ENCODE measurements around the gene C2orf92.

C2orf92 gene

DNA sequence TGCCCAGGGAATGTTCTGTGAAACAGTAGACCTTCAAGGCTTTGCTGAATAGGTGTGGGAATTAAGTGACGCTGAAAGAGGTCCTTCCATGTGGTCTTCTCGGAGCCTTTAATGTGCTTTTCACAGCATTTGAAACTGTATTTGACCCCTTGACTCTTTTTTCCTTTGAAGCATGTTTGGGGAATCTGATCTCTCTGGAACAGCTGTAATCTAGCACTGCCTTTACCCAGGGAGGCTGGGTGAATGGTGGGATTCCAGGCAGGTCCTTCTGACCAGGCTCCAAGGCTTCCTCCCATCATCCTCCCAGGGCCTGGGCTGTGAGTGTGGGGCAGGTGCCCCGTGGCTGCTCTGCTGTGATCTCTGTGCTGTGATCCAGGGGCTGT, 48.1 kb downstream of the C2orf92 start:
- H3K27me3 ChIP-seq (ENCODE audit: insufficient read depth, low read length), result no peaks in the 10 kb centered on the region
- no peak overlapping the region for H3K9ac ChIP-seq (ENCODE audit: low read length)
- no peaks in the 10 kb centered on the region for H3F3A ChIP-seq (ENCODE audit: insufficient read depth, low read length)

DNA sequence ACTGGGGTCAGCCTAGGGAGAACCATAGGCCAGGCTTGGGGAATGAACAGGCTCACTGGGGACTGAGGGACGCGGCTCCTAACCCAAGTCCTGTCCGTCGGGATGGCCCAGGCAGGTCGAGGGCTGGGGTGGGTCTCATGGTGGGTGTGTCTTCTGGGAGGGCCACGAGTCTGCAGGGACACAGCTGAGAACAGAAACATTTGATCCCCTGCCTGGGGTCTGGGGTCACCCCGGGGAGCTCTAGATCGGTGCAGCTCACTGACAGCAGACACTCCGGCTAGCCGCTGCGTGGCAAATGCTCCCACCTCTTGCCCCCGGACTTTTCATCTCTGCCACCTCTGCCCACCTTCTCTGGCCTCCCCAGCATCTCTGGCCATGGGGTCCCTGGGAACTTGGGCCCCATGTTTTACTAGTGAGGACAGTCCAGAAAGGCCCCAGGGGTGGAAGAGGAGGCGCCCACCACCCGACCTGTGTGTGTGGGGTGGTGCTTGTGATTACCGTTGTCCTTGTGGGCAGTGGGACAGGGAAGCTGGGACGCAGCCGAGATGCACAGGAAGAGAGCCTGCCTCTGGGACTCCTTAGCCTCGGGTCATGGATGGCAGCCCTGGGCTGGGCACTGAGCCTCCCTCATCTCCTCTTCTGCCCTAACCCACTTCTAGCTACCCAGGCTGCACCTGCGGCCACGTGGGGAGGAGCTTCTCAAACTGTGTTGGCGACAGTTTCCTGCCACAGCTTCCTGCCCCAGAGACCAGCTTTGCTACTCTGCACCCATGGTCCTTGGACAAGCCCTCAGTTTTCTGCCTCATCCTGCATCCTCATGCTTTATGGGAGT, 48.8 kb downstream of the C2orf92 start:
- no peaks in the 10 kb centered on the region for H3K9me2 ChIP-seq (ENCODE audit: low read depth, low read length)
- no peak overlapping the region for H3K27ac ChIP-seq (ENCODE audit: low read depth, low read length, poor library complexity, severe bottlenecking)
- no peaks in the 10 kb centered on the region for H4K20me1 ChIP-seq (ENCODE audit: insufficient read depth, low read length)
- no peaks in the 10 kb centered on the region for H3K9me3 ChIP-seq (ENCODE audit: low read length)
- H2AFZ ChIP-seq (ENCODE audit: low read length), result peak overlapping the region; percentile 93
- H3K27me3 ChIP-seq (ENCODE audit: insufficient read depth, low read length), result no peaks in the 10 kb centered on the region
- H3K4me3 ChIP-seq (ENCODE audit: low read depth, low read length, poor library complexity, severe bottlenecking), result peak overlapping the region; percentile 49
- no peak for TF ChIP-seq EZH2 (IDR thresholded peaks at IDR 0.05; ENCODE audit: borderline replicate concordance, low read length)
- TF ChIP-seq, protein P1, sequence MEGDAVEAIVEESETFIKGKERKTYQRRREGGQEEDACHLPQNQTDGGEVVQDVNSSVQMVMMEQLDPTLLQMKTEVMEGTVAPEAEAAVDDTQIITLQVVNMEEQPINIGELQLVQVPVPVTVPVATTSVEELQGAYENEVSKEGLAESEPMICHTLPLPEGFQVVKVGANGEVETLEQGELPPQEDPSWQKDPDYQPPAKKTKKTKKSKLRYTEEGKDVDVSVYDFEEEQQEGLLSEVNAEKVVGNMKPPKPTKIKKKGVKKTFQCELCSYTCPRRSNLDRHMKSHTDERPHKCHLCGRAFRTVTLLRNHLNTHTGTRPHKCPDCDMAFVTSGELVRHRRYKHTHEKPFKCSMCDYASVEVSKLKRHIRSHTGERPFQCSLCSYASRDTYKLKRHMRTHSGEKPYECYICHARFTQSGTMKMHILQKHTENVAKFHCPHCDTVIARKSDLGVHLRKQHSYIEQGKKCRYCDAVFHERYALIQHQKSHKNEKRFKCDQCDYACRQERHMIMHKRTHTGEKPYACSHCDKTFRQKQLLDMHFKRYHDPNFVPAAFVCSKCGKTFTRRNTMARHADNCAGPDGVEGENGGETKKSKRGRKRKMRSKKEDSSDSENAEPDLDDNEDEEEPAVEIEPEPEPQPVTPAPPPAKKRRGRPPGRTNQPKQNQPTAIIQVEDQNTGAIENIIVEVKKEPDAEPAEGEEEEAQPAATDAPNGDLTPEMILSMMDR (IDR thresholded peaks at IDR 0.05; ENCODE audit: low read length), result no peak
- no peaks in the 10 kb centered on the region; the same call in 1 of the 2 replicates for H3K36me3 ChIP-seq (ENCODE audit: insufficient read depth, low read length)
- H3F3A ChIP-seq (ENCODE audit: insufficient read depth, low read length), result no peaks in the 10 kb centered on the region
- H3K4me2 ChIP-seq (ENCODE audit: low read length), result peak overlapping the region; percentile 70
- H3K79me2 ChIP-seq (ENCODE audit: insufficient read depth, low read length), result no peaks in the 10 kb centered on the region
- H3K9ac ChIP-seq (ENCODE audit: low read length), result peak overlapping the region; percentile 43; the same call in 1 of the 2 replicates
- H3K4me1 ChIP-seq (ENCODE audit: insufficient read depth, low read length, severe bottlenecking), result peaks cover 24% of the 10 kb centered on the region

More for the DNA sequence above, 48.1 kb downstream of the C2orf92 start:
- Histone ChIP-seq H3K4me2 (ENCODE audit: low read length) (no peak overlapping the region), H3K27ac (ENCODE audit: low read depth, low read length, poor library complexity, severe bottlenecking) (no peak overlapping the region), H3K9me2 (ENCODE audit: low read depth, low read length) (no peaks in the 10 kb centered on the region), H3K4me1 (ENCODE audit: insufficient read depth, low read length, severe bottlenecking) (peaks cover 30% of the 10 kb centered on the region), H4K20me1 (ENCODE audit: insufficient read depth, low read length) (no peaks in the 10 kb centered on the region), H3K36me3 (ENCODE audit: insufficient read depth, low read length) (no peaks in the 10 kb centered on the region; the same call in 1 of the 2 replicates), H3K79me2 (ENCODE audit: insufficient read depth, low read length) (no peaks in the 10 kb centered on the region), H2AFZ (ENCODE audit: low read length) (no peak overlapping the region), H3K4me3 (ENCODE audit: low read depth, low read length, poor library complexity, severe bottlenecking) (no peak overlapping the region), H3K9me3 (ENCODE audit: low read length) (no peaks in the 10 kb centered on the region)
- TF ChIP-seq, protein P1 (IDR thresholded peaks at IDR 0.05; ENCODE audit: low read length), result no peak
- TF ChIP-seq EZH2 (IDR thresholded peaks at IDR 0.05; ENCODE audit: borderline replicate concordance, low read length), result no peak

DNA sequence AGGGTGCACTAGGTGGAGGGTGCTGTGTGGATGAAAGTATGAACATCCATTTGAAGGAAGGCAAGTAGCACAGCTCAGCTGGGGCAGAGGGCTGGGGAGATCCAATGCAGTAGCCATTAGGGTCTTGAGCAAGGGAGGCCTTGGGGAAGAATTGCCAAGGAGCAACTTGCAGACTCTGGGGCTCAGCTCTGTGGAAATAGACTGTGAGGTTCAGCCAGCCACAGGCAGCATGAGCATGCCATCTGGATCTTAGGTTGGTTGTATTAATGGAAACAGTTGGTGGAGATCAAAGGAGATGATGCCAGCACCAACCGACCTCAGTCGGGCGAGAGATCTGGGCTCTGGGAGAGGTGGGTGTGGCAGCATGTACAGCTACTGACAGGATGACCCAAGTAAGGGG, 49.4 kb downstream of the C2orf92 start:
- no peak overlapping the region for H3K27ac ChIP-seq (ENCODE audit: low read depth, low read length, poor library complexity, severe bottlenecking)
- peak overlapping the region; percentile 93 for H2AFZ ChIP-seq (ENCODE audit: low read length)
- peak overlapping the region; percentile 43; the same call in 1 of the 2 replicates for H3K9ac ChIP-seq (ENCODE audit: low read length)
- no peaks in the 10 kb centered on the region for H4K20me1 ChIP-seq (ENCODE audit: insufficient read depth, low read length)
- H3K36me3 ChIP-seq (ENCODE audit: insufficient read depth, low read length), result no peaks in the 10 kb centered on the region; the same call in 1 of the 2 replicates
- no peak for TF ChIP-seq EZH2 (IDR thresholded peaks at IDR 0.05; ENCODE audit: borderline replicate concordance, low read length)
- TF ChIP-seq, protein P1 (IDR thresholded peaks at IDR 0.05; ENCODE audit: low read length), result no peak
- H3K9me2 ChIP-seq (ENCODE audit: low read depth, low read length), result no peaks in the 10 kb centered on the region
- no peaks in the 10 kb centered on the region for H3F3A ChIP-seq (ENCODE audit: insufficient read depth, low read length)
- peak overlapping the region; percentile 70 for H3K4me2 ChIP-seq (ENCODE audit: low read length)
- no peaks in the 10 kb centered on the region for H3K9me3 ChIP-seq (ENCODE audit: low read length)
- no peaks in the 10 kb centered on the region for H3K27me3 ChIP-seq (ENCODE audit: insufficient read depth, low read length)
- H3K4me1 ChIP-seq (ENCODE audit: insufficient read depth, low read length, severe bottlenecking), result peaks cover 17% of the 10 kb centered on the region
- no peaks in the 10 kb centered on the region for H3K79me2 ChIP-seq (ENCODE audit: insufficient read depth, low read length)
- H3K4me3 ChIP-seq (ENCODE audit: low read depth, low read length, poor library complexity, severe bottlenecking), result peak overlapping the region; percentile 49
